ENCODE results near the gene RASAL3.

Gene RASAL3

GRCh38 chr19:15429825-15430467 is 34.4 kb downstream of the RASAL3 start:
- Histone ChIP-seq H3K27me3 (no peaks in the 10 kb centered on the region), H4K20me1 (peaks cover 65% of the 10 kb centered on the region), H3K9me3 (peaks cover 5% of the 10 kb centered on the region; the same call in 1 of the 2 replicates), H3K9ac (peak overlapping the region; percentile 99; the same call in 1 of the 2 replicates), H3K4me1 (peaks cover 38% of the 10 kb centered on the region), H3K27ac (no peak overlapping the region), H3K4me2 (peak overlapping the region; percentile 99), H3K4me3 (no peak overlapping the region), H3K36me3 (peaks cover 61% of the 10 kb centered on the region)
- TF ChIP-seq Cebpa-rat (IDR thresholded peaks at IDR 0.05): no peak

- no peak for TF ChIP-seq Cebpa-rat (IDR thresholded peaks at IDR 0.05)
- no peak overlapping the region for H3K4me2 ChIP-seq
- H3K27ac ChIP-seq: no peak overlapping the region
- peaks cover 68% of the 10 kb centered on the region for H3K36me3 ChIP-seq
- H3K4me1 ChIP-seq: peaks cover 30% of the 10 kb centered on the region
- H3K9ac ChIP-seq: peak overlapping the region; percentile 99; the same call in 1 of the 2 replicates
- no peak overlapping the region for H3K4me3 ChIP-seq
- peaks cover 12% of the 10 kb centered on the region; the same call in 1 of the 2 replicates for H3K9me3 ChIP-seq
- H4K20me1 ChIP-seq: peaks cover 71% of the 10 kb centered on the region
- no peaks in the 10 kb centered on the region for H3K27me3 ChIP-seq
These were observed 35.2 kb downstream of the RASAL3 start for GRCh38 chr19:15428956-15429824.

GRCh38 chr19:15427991-15428471 is 36.3 kb downstream of the RASAL3 start:
- no peak for TF ChIP-seq Cebpa-rat (IDR thresholded peaks at IDR 0.05)
- no peak overlapping the region for H3K27ac ChIP-seq
- H3K9me3 ChIP-seq: peaks cover 24% of the 10 kb centered on the region
- peaks cover 80% of the 10 kb centered on the region for H3K36me3 ChIP-seq
- no peak overlapping the region for H3K9ac ChIP-seq
- H3K27me3 ChIP-seq: no peaks in the 10 kb centered on the region
- peaks cover 26% of the 10 kb centered on the region for H3K4me1 ChIP-seq
- H3K4me3 ChIP-seq: no peak overlapping the region
- H3K4me2 ChIP-seq: no peak overlapping the region
- H4K20me1 ChIP-seq: peaks cover 76% of the 10 kb centered on the region

- peaks cover 84% of the 10 kb centered on the region for H4K20me1 ChIP-seq
- H3K4me2 ChIP-seq: no peak overlapping the region
- peaks cover 26% of the 10 kb centered on the region for H3K9me3 ChIP-seq
- H3K27me3 ChIP-seq: no peaks in the 10 kb centered on the region
- no peak overlapping the region for H3K4me3 ChIP-seq
- no peak overlapping the region for H3K27ac ChIP-seq
- TF ChIP-seq Cebpa-rat (IDR thresholded peaks at IDR 0.05): no peak
- H3K9ac ChIP-seq: no peak overlapping the region
- H3K36me3 ChIP-seq: peaks cover 87% of the 10 kb centered on the region
- H3K4me1 ChIP-seq: peaks cover 30% of the 10 kb centered on the region
These were observed 37.0 kb downstream of the RASAL3 start for GRCh38 chr19:15427350-15427700.

- no peak overlapping the region for H3K27ac ChIP-seq
- peaks cover 26% of the 10 kb centered on the region for H3K9me3 ChIP-seq
- H3K4me2 ChIP-seq: no peak overlapping the region
- peaks cover 89% of the 10 kb centered on the region for H4K20me1 ChIP-seq
- peaks cover 36% of the 10 kb centered on the region for H3K4me1 ChIP-seq
- H3K9ac ChIP-seq: no peak overlapping the region
- H3K4me3 ChIP-seq: no peak overlapping the region
- peaks cover 93% of the 10 kb centered on the region for H3K36me3 ChIP-seq
- no peak for TF ChIP-seq Cebpa-rat (IDR thresholded peaks at IDR 0.05)
- no peaks in the 10 kb centered on the region for H3K27me3 ChIP-seq
These were observed 37.6 kb downstream of the RASAL3 start for GRCh38 chr19:15426485-15427349.

GRCh38 chr19:15425321-15425950 is 38.9 kb downstream of the RASAL3 start:
- H3K27me3 ChIP-seq: no peaks in the 10 kb centered on the region
- H3K4me3 ChIP-seq: no peak overlapping the region
- H3K9ac ChIP-seq: no peak overlapping the region
- peaks cover 76% of the 10 kb centered on the region for H4K20me1 ChIP-seq
- H3K27ac ChIP-seq: no peak overlapping the region
- no peak for TF ChIP-seq Cebpa-rat (IDR thresholded peaks at IDR 0.05)
- H3K4me2 ChIP-seq: no peak overlapping the region
- H3K9me3 ChIP-seq: peaks cover 26% of the 10 kb centered on the region
- peaks cover 98% of the 10 kb centered on the region for H3K36me3 ChIP-seq
- peaks cover 26% of the 10 kb centered on the region for H3K4me1 ChIP-seq

- H3K9ac ChIP-seq: no peak overlapping the region
- peaks cover 96% of the 10 kb centered on the region for H3K36me3 ChIP-seq
- TF ChIP-seq Cebpa-rat (IDR thresholded peaks at IDR 0.05): no peak
- H3K4me3 ChIP-seq: no peak overlapping the region
- peaks cover 19% of the 10 kb centered on the region for H3K4me1 ChIP-seq
- no peaks in the 10 kb centered on the region for H3K27me3 ChIP-seq
- peaks cover 70% of the 10 kb centered on the region for H4K20me1 ChIP-seq
- peaks cover 26% of the 10 kb centered on the region for H3K9me3 ChIP-seq
- no peak overlapping the region for H3K4me2 ChIP-seq
- no peak overlapping the region for H3K27ac ChIP-seq
These were observed 39.6 kb downstream of the RASAL3 start for GRCh38 chr19:15424692-15425272.

GRCh38 chr19:15424121-15424520 is 40.2 kb downstream of the RASAL3 start:
- peaks cover 26% of the 10 kb centered on the region for H3K9me3 ChIP-seq
- no peak overlapping the region for H3K4me2 ChIP-seq
- H3K27ac ChIP-seq: no peak overlapping the region
- H3K4me1 ChIP-seq: peaks cover 25% of the 10 kb centered on the region
- H3K9ac ChIP-seq: no peak overlapping the region
- peaks cover 90% of the 10 kb centered on the region for H3K36me3 ChIP-seq
- no peak overlapping the region for H3K4me3 ChIP-seq
- no peaks in the 10 kb centered on the region for H3K27me3 ChIP-seq
- H4K20me1 ChIP-seq: peaks cover 63% of the 10 kb centered on the region
- TF ChIP-seq Cebpa-rat (IDR thresholded peaks at IDR 0.05): no peak

- Histone ChIP-seq H3K4me1 (peaks cover 25% of the 10 kb centered on the region), H3K9ac (no peak overlapping the region), H3K27me3 (no peaks in the 10 kb centered on the region), H3K36me3 (peaks cover 80% of the 10 kb centered on the region), H3K4me2 (peak overlapping the region; percentile 63), H3K4me3 (0 out of 2 replicates have a peak overlapping the region, but pooled peaks have one; percentile 31), H4K20me1 (peaks cover 58% of the 10 kb centered on the region), H3K27ac (peak overlapping the region; percentile 70), H3K9me3 (peaks cover 26% of the 10 kb centered on the region)
- TF ChIP-seq Cebpa-rat (IDR thresholded peaks at IDR 0.05): no peak
These were observed 41.2 kb downstream of the RASAL3 start for GRCh38 chr19:15423130-15423529.

Measured in BLaER1 (cell line).